Esophagus squamous epithelium (tissue), 5 donors: ENCODE measurements around the gene UMAD1. TPM values are rescaled to one million over a fixed set of nuclear protein-coding genes. Genes with fewer than 3 reads are reported as not detected.

ENCODE experiments used
- DNase-seq: peaks from one replicate; lab custom pipeline; 2025; lab: John Stamatoyannopoulos, UW
- H3K27ac ChIP-seq, 4 donors: fragments of 200-600 bp; sonication (generic); one replicate each; pipeline ENCODE4 v1.5.1; 2016 to 2019; ENCODE audit warnings: mild to moderate bottlenecking in 1 of 4
- H3K27me3 ChIP-seq, 4 donors: fragments of 200-600 bp; sonication (generic); 1 replicate in 3 of 4; 2 replicates in 1 of 4; pipeline versions ENCODE4 v1.5.1 to v1.6.0; 2017 to 2021; ENCODE audit warnings: antibody characterized with exemption in 1 of 4
- H3K36me3 ChIP-seq, 3 donors: fragments of 200-600 bp; sonication (generic); one replicate each; pipeline ENCODE4 v1.5.1; 2016 to 2019
- H3K4me1 ChIP-seq, 3 donors: fragments of 200-600 bp; sonication (generic); one replicate each; pipeline ENCODE4 v1.5.1; 2017 to 2019
- H3K4me3 ChIP-seq, 4 donors: fragments of 200-600 bp; sonication (generic); 1 replicate in 3 of 4; 2 replicates in 1 of 4; pipeline ENCODE4 v1.5.1; 2016 to 2019; ENCODE audit warnings: mild to moderate bottlenecking in 2 of 4, moderate library complexity in 1 of 4
- H3K9me3 ChIP-seq, 3 donors: fragments of 200-600 bp; sonication (generic); one replicate each; pipeline ENCODE4 v1.5.1; 2016 to 2019
- CTCF ChIP-seq, 6 experiments: fragments of 450-650 bp in 4 of 6; fragments of 200-600 bp in 2 of 6; sonication (generic) in 2 of 6; IDR thresholded peaks; one replicate each; pipeline ENCODE4 v1.5.1; 2016 to 2019; ENCODE audit warnings: antibody characterized with exemption in 6 of 6, mild to moderate bottlenecking in 4 of 6, moderate library complexity in 4 of 6
- POLR2A ChIP-seq, 4 donors: fragments of 450-650 bp; IDR thresholded peaks; one replicate each; pipeline ENCODE4 v1.6.1; 2017; ENCODE audit warnings: antibody characterized with exemption in 4 of 4, mild to moderate bottlenecking in 4 of 4, moderate library complexity in 3 of 4
- WGBS, 2 donors: methylation state at CpG; one replicate each; pipeline ENCODE4 v1.1.5; 2018; 5-methylcytosine and 5-hydroxymethylcytosine counted together
- intact Hi-C: fragments of 100-400 bp; cut with DNase I; formaldehyde crosslinking; loops from one replicate; pipeline ENCODE4 v1.15.0; 2022
- total RNA-seq, 4 donors: library from RNA; depleted of rRNA; stranded (reverse); fragments of >200 nt; gene quantifications; one replicate each; pipeline ENCODE4 v1.1.0, GENCODE V29; 2016
- donor health status: DM: yes; HTN: yes; CAD: no.

UMAD1 gene
- total RNA-seq, 4 donors from 2014 or later: 2.5 to 7.6 (median 6.3) TPM

- no peak overlapping the region for H3K4me3 ChIP-seq
- no peaks in the 10 kb centered on the region for H3K36me3 ChIP-seq
- intact Hi-C loops: no loop called here
- peaks cover 0 to 61% (median 3%) of the 10 kb centered on the region in 3 donors for H3K4me1 ChIP-seq
- no peaks in the 10 kb centered on the region for H3K9me3 ChIP-seq
- DNase-seq: no peak
- H3K27me3 ChIP-seq: no peaks in the 10 kb centered on the region
- H3K27ac ChIP-seq: no peak overlapping the region
- TF ChIP-seq CTCF (IDR thresholded peaks at IDR 0.05) (no peak), POLR2A (IDR thresholded peaks at IDR 0.05) (no peak)
Observed at GRCh38 chr7:7766671-7767070, 126.1 kb downstream of the UMAD1 start.

- peaks cover 0 to 59% (median 3%) of the 10 kb centered on the region in 3 donors for H3K4me1 ChIP-seq
- no peak for TF ChIP-seq CTCF (IDR thresholded peaks at IDR 0.05)
- TF ChIP-seq POLR2A (IDR thresholded peaks at IDR 0.05): no peak
- no peaks in the 10 kb centered on the region for H3K27me3 ChIP-seq
- H3K36me3 ChIP-seq: no peaks in the 10 kb centered on the region
- 85 to 91% methylated on average over 5 of the region's 5 CpGs for WGBS, 2 donors
- intact Hi-C loops: no loop called here
- H3K27ac ChIP-seq: no peak overlapping the region
- DNase-seq: no peak
- H3K9me3 ChIP-seq: no peaks in the 10 kb centered on the region
- no peak overlapping the region for H3K4me3 ChIP-seq
Observed at GRCh38 chr7:7768977-7769709, 128.6 kb downstream of the UMAD1 start.

- H3K36me3 ChIP-seq: no peaks in the 10 kb centered on the region
- H3K4me1 ChIP-seq: peaks cover 0 to 51% (median 3%) of the 10 kb centered on the region in 3 donors
- H3K4me3 ChIP-seq: no peak overlapping the region
- H3K27ac ChIP-seq: no peak overlapping the region
- no peaks in the 10 kb centered on the region for H3K27me3 ChIP-seq
- no peak for DNase-seq
- intact Hi-C loops: no loop called here
- TF ChIP-seq CTCF (IDR thresholded peaks at IDR 0.05): no peak
- TF ChIP-seq POLR2A (IDR thresholded peaks at IDR 0.05): no peak
- no peaks in the 10 kb centered on the region for H3K9me3 ChIP-seq
- WGBS, 2 donors: 83 to 91% methylated on average over 8 of the region's 8 CpGs
Observed at GRCh38 chr7:7769710-7770627, 129.4 kb downstream of the UMAD1 start.

GRCh38 chr7:7771452-7771851, 130.9 kb downstream of the UMAD1 start:
- Histone ChIP-seq H3K9me3 (no peaks in the 10 kb centered on the region), H3K4me1 (peaks cover 0 to 36% (median 3%) of the 10 kb centered on the region in 3 donors), H3K27ac (no peak overlapping the region), H3K36me3 (no peaks in the 10 kb centered on the region), H3K27me3 (no peaks in the 10 kb centered on the region), H3K4me3 (no peak overlapping the region)
- TF ChIP-seq CTCF (IDR thresholded peaks at IDR 0.05) (no peak), POLR2A (IDR thresholded peaks at IDR 0.05) (no peak)
- intact Hi-C loops: no loop called here
- DNase-seq: no peak

GRCh38 chr7:7772397-7772821, 131.9 kb downstream of the UMAD1 start:
- peaks cover 0 to 26% (median 3%) of the 10 kb centered on the region in 3 donors for H3K4me1 ChIP-seq
- WGBS, 2 donors: 28 to 33% methylated on average over 6 of the region's 6 CpGs
- H3K27me3 ChIP-seq: no peaks in the 10 kb centered on the region
- TF ChIP-seq CTCF (IDR thresholded peaks at IDR 0.05) (no peak), POLR2A (IDR thresholded peaks at IDR 0.05) (no peak)
- no peak for DNase-seq
- no peaks in the 10 kb centered on the region for H3K36me3 ChIP-seq
- intact Hi-C loops: no loop called here
- H3K4me3 ChIP-seq: peak overlapping the region in 2 of 4 donors; percentile 18 to 38
- peak overlapping the region in 1 of 4 donors; percentile 54 for H3K27ac ChIP-seq
- H3K9me3 ChIP-seq: no peaks in the 10 kb centered on the region
